ENCODE measurements around the gene CCDC7.
"Not testable (repeated sequence)": the region's sequence is repeated elsewhere in the genome, so short reads cannot be mapped to it uniquely, and the experiment has no call there.

Gene CCDC7

DNA sequence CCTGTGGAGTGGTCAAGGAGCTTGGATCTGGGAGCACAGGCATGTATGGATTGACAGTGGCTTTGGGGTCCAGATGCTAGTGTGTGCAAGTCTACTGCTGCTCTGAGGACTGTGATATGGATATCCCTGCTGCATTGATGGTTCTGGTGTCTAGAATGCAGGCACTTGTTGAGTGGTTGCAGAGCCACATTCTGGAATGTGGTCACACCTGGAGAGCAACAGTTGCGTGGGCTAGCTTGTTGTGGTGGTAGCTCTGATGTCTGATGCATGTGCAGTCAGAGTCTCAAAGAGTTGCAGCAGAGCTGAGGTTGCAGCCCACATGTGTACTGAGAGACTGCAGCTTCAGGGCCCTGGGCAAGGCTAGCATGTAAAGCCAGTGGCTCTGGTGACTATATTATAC is 43.2 kb downstream of the CCDC7 start:
- H3K9ac ChIP-seq (ENCODE audit: low read depth, low read length): no peak overlapping the region
- H3K9me3 ChIP-seq (ENCODE audit: control insufficient read depth, insufficient read depth, low read length): no peaks in the 10 kb centered on the region
- no peaks in the 10 kb centered on the region for H3K36me3 ChIP-seq (ENCODE audit: insufficient read depth, low read length)
- no peaks in the 10 kb centered on the region for H3K4me1 ChIP-seq (ENCODE audit: insufficient read depth, low read length)

DNA sequence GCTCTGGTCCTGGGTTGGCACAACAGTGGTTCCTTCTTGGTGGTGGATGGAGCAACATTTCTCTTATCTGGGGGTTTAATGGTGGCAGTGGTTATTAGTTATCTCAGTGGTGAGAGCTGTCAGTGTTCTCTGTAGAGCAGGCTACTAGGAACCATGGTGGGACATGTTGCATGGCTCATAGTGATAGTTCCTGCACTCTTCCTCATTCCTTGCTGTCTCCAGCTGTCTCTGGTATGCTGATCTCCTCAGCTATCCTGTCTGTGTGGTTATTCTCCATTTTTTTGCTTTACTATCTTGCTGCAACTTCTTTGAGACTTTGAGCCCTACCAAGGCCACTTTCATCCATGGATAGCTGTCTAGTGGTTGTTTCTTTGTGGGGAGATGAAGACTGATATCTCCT is 44.0 kb downstream of the CCDC7 start:
- H3K4me1 ChIP-seq (ENCODE audit: insufficient read depth, low read length): no peaks in the 10 kb centered on the region
- no peak overlapping the region for H3K9ac ChIP-seq (ENCODE audit: low read depth, low read length)
- H3K36me3 ChIP-seq (ENCODE audit: insufficient read depth, low read length): no peaks in the 10 kb centered on the region
- no peaks in the 10 kb centered on the region for H3K9me3 ChIP-seq (ENCODE audit: control insufficient read depth, insufficient read depth, low read length)

DNA sequence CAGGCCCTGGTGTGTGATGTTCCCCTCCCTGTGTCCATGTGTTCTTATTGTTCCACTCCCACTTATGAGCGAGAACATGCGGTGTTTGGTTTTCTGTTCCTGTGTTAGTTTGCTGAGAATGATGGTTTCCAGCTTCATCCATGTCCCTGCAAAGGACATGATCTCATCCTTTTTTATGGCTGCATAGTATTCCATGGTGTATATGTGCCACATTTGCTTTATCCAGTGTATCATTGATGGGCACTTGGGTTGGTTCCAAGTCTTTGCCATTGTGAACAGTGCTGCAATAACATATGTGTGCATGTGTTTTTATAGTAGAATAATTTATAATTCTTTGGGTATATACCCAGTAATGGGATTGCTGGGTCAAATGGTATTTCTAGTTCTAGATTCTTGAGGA is 48.6 kb downstream of the CCDC7 start:
- H3K36me3 ChIP-seq (ENCODE audit: insufficient read depth, low read length); H3K9me3 ChIP-seq (ENCODE audit: control insufficient read depth, insufficient read depth, low read length); H3K4me1 ChIP-seq (ENCODE audit: insufficient read depth, low read length); H3K9ac ChIP-seq (ENCODE audit: low read depth, low read length): not testable (repeated sequence)

DNA sequence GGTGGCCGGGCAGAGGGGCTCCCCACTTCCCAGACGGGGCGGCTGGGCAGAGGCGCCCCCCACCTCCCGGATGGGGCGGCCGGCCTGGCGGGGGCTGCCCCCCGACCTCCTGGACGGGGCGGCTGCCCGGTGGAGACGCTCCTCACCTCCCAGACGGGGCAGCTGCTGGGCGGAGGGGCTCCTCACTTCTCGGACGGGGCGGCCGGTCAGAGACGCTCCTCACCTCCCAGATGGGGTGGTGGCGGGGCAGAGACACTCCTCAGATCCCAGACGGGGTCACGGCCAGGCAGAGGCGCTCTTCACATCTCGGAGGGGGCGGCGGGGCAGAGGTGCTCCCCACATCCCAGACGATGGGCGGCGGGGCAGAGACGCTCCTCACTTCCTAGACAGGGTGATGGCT is 54.2 kb downstream of the CCDC7 start:
- not testable (repeated sequence) for H3K36me3 ChIP-seq (ENCODE audit: insufficient read depth, low read length); H3K9ac ChIP-seq (ENCODE audit: low read depth, low read length); H3K9me3 ChIP-seq (ENCODE audit: control insufficient read depth, insufficient read depth, low read length); H3K4me1 ChIP-seq (ENCODE audit: insufficient read depth, low read length)

- Histone ChIP-seq H3K4me1 (ENCODE audit: insufficient read depth, low read length) (no peaks in the 10 kb centered on the region), H3K9ac (ENCODE audit: low read depth, low read length) (no peak overlapping the region), H3K36me3 (ENCODE audit: insufficient read depth, low read length) (no peaks in the 10 kb centered on the region), H3K9me3 (ENCODE audit: control insufficient read depth, insufficient read depth, low read length) (peaks cover 6% of the 10 kb centered on the region; the same call in 1 of the 2 replicates)
Observed at GRCh38 chr10:32501906-32502305, 56.0 kb downstream of the CCDC7 start.

DNA sequence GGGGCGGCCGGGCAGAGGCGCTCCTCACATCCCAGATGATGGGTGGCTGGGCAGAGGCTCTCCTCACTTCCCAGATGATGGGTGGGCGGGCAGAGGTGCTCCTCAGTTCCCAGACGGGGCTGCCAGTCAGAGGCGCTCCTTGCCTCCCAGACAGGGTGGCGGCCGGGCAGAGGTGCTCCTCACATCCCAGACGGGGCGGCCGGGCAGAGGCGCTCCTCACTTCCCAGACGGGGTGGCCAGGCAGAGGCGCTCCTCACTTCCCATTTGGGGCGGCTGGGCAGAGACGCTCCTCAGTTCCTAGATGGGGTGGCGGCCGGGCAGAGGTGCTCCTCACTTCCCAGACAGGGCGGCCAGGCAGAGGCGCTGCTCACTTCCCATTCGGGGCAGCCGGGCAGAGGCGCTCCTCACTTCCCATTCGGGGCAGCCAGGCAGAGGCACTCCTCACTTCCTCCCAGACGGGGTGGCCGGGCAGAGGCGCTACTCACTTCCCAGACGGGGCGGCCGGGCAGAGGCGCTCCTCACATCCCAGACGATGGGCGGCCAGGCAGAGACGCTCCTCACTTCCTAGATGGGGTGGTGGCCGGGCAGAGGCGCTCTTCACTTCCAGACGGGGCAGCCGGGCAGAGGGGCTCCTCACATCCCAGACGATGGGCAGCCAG is 60.0 kb downstream of the CCDC7 start:
- not testable (repeated sequence) for H3K9me3 ChIP-seq (ENCODE audit: control insufficient read depth, insufficient read depth, low read length); H3K4me1 ChIP-seq (ENCODE audit: insufficient read depth, low read length)

GRCh38 chr10:32511599-32511998 is 65.7 kb downstream of the CCDC7 start:
- H3K4me1 ChIP-seq (ENCODE audit: insufficient read depth, low read length): no peaks in the 10 kb centered on the region
- H3K9ac ChIP-seq (ENCODE audit: low read depth, low read length): no peak overlapping the region
- no peaks in the 10 kb centered on the region for H3K9me3 ChIP-seq (ENCODE audit: control insufficient read depth, insufficient read depth, low read length)
- no peaks in the 10 kb centered on the region for H3K36me3 ChIP-seq (ENCODE audit: insufficient read depth, low read length)

More for the DNA sequence above, 60.0 kb downstream of the CCDC7 start:
- not testable (repeated sequence) for H3K36me3 ChIP-seq (ENCODE audit: insufficient read depth, low read length); H3K9ac ChIP-seq (ENCODE audit: low read depth, low read length)

- H3K36me3 ChIP-seq (ENCODE audit: insufficient read depth, low read length): no peaks in the 10 kb centered on the region
- no peaks in the 10 kb centered on the region for H3K4me1 ChIP-seq (ENCODE audit: insufficient read depth, low read length)
- H3K9me3 ChIP-seq (ENCODE audit: control insufficient read depth, insufficient read depth, low read length): no peaks in the 10 kb centered on the region; the same call in 1 of the 2 replicates
- no peak overlapping the region for H3K9ac ChIP-seq (ENCODE audit: low read depth, low read length)
Observed at GRCh38 chr10:32516567-32517495, 70.9 kb downstream of the CCDC7 start.

GRCh38 chr10:32530231-32530630 is 84.3 kb downstream of the CCDC7 start:
- Histone ChIP-seq H3K4me1 (ENCODE audit: insufficient read depth, low read length) (no peaks in the 10 kb centered on the region), H3K9me3 (ENCODE audit: control insufficient read depth, insufficient read depth, low read length) (no peaks in the 10 kb centered on the region), H3K36me3 (ENCODE audit: insufficient read depth, low read length) (no peaks in the 10 kb centered on the region), H3K9ac (ENCODE audit: low read depth, low read length) (no peak overlapping the region)

- Histone ChIP-seq H3K36me3 (ENCODE audit: insufficient read depth, low read length) (no peaks in the 10 kb centered on the region), H3K9me3 (ENCODE audit: control insufficient read depth, insufficient read depth, low read length) (no peaks in the 10 kb centered on the region), H3K9ac (ENCODE audit: low read depth, low read length) (no peak overlapping the region), H3K4me1 (ENCODE audit: insufficient read depth, low read length) (no peaks in the 10 kb centered on the region)
Observed at GRCh38 chr10:32538256-32538655, 92.3 kb downstream of the CCDC7 start.

- Histone ChIP-seq H3K36me3 (ENCODE audit: insufficient read depth, low read length) (no peaks in the 10 kb centered on the region), H3K4me1 (ENCODE audit: insufficient read depth, low read length) (no peaks in the 10 kb centered on the region), H3K9me3 (ENCODE audit: control insufficient read depth, insufficient read depth, low read length) (no peaks in the 10 kb centered on the region), H3K9ac (ENCODE audit: low read depth, low read length) (no peak overlapping the region)
Observed at GRCh38 chr10:32540691-32541470, 94.9 kb downstream of the CCDC7 start.

DNA sequence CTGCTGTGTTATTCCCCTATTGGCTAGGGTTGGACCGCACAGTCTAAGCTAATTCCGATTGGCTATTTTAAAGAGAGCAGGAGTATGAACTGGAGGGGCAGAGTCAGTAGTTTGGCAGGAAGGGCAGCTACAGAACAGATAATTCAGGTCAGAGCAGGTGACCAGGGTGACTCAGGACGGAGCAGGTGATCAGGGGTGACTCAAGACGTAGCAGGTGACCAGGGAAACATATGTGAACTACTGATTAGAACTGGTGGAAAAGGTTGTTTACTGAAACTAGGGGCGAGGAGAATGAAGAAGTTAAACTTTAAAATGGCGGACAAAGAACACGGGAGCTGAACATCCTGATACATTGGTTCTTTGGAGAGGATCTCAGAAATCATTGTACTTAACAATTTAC is 102.3 kb downstream of the CCDC7 start:
- H3K9ac ChIP-seq (ENCODE audit: low read depth, low read length): no peak overlapping the region
- no peaks in the 10 kb centered on the region for H3K9me3 ChIP-seq (ENCODE audit: control insufficient read depth, insufficient read depth, low read length)
- H3K36me3 ChIP-seq (ENCODE audit: insufficient read depth, low read length): no peaks in the 10 kb centered on the region
- H3K4me1 ChIP-seq (ENCODE audit: insufficient read depth, low read length): no peaks in the 10 kb centered on the region

DNA sequence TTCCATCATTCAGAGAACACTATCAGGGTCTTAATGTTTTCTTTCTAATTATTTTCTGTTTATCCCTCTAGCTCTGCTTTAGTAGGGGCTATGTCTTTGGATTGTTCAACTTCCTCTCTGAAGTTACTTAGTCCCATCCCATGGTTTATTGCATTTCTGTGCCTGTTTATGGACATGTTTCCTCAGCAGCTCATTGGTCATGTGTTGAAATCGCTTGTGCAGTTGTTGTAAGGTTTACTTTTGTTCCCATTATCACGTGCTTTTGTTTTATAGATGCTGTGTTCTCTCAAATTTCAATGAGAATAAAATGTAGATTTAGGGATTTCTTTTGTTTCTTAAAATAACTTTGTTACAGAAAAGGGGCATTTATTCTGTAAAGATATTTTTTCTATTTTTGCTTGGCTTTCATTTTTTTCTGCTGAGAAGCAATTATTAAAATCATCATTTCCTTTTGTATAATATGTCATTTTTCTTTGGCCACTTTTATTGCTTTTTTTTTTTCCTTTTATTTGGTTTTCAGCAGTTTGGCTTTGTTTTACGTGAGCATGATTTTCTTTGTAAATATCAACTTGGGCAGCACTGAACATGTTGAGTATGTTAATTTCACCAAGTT is 110.9 kb downstream of the CCDC7 start:
- Histone ChIP-seq H3K4me1 (ENCODE audit: insufficient read depth, low read length) (no peaks in the 10 kb centered on the region), H3K9me3 (ENCODE audit: control insufficient read depth, insufficient read depth, low read length) (0 out of 2 replicates have a peak, but pooled peaks cover 2% of the 10 kb centered on the region), H3K9ac (ENCODE audit: low read depth, low read length) (no peak overlapping the region), H3K36me3 (ENCODE audit: insufficient read depth, low read length) (no peaks in the 10 kb centered on the region)

- H3K9ac ChIP-seq (ENCODE audit: low read depth, low read length); H3K9me3 ChIP-seq (ENCODE audit: control insufficient read depth, insufficient read depth, low read length); H3K4me1 ChIP-seq (ENCODE audit: insufficient read depth, low read length); H3K36me3 ChIP-seq (ENCODE audit: insufficient read depth, low read length): not testable (repeated sequence)
Observed at GRCh38 chr10:32562695-32563094, 116.8 kb downstream of the CCDC7 start.
